ENCODE measurements around the gene LONRF2.
"Not testable (repeated sequence)": the region's sequence is repeated elsewhere in the genome, so short reads cannot be mapped to it uniquely, and the experiment has no call there.

DNA sequence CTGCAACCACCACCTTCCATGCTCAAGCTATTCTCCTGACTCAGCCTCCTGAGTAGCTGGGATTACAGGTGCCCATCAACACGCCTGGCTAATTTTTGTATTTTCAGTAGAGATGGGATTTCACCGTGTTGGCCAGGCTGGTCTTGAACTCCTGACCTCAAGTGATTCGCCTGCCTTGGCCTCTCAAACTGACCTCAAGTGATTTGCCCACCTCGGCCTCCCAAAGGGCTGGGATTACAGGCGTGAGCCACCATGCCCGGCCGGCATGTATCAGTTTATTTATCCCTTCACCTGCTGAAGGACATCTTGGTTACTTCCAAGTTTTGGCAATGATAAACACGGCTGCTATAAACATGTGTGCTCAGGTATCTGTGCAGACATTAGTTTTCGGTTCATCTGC is 73.7 kb downstream of the LONRF2 start:
- TF ChIP-seq, protein P1, sequence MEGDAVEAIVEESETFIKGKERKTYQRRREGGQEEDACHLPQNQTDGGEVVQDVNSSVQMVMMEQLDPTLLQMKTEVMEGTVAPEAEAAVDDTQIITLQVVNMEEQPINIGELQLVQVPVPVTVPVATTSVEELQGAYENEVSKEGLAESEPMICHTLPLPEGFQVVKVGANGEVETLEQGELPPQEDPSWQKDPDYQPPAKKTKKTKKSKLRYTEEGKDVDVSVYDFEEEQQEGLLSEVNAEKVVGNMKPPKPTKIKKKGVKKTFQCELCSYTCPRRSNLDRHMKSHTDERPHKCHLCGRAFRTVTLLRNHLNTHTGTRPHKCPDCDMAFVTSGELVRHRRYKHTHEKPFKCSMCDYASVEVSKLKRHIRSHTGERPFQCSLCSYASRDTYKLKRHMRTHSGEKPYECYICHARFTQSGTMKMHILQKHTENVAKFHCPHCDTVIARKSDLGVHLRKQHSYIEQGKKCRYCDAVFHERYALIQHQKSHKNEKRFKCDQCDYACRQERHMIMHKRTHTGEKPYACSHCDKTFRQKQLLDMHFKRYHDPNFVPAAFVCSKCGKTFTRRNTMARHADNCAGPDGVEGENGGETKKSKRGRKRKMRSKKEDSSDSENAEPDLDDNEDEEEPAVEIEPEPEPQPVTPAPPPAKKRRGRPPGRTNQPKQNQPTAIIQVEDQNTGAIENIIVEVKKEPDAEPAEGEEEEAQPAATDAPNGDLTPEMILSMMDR (conservative IDR thresholded peaks at IDR 0.05; ENCODE audit: low read depth, low read length): not testable (repeated sequence)
- not testable (repeated sequence) for TF ChIP-seq EZH2 (IDR thresholded peaks at IDR 0.05; ENCODE audit: borderline replicate concordance, low read depth, low read length, poor library complexity, severe bottlenecking)
